CMK (cell line): ENCODE measurements around the gene TMEM117.
"Not testable (repeated sequence)": the region's sequence is repeated elsewhere in the genome, so short reads cannot be mapped to it uniquely, and the experiment has no call there.

Source experiments
- DNase-seq: peaks from one replicate; pipeline ENCODE4 v3.0.0-alpha.2; 2010; ENCODE audit warnings: low read depth

Gene TMEM117

DNA sequence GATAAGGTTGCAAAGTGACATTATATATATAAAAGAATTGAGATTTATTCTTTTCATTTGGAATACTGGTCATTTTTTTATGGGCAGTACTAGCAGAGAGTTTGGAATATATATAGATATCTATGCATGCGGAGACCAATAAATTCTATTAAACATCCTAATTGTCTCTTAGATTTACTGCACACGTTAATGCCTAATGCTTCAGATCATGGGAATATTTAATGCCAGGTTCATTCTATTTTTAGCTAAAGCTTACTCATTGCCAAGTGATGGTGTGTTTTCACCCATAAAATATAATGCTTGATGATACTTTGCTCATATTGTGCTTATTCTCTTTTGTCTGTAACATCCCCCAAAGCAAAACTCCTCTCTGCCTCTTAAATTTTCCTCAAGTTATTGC is 264.4 kb downstream of the TMEM117 start:
- no peak for DNase-seq

DNA sequence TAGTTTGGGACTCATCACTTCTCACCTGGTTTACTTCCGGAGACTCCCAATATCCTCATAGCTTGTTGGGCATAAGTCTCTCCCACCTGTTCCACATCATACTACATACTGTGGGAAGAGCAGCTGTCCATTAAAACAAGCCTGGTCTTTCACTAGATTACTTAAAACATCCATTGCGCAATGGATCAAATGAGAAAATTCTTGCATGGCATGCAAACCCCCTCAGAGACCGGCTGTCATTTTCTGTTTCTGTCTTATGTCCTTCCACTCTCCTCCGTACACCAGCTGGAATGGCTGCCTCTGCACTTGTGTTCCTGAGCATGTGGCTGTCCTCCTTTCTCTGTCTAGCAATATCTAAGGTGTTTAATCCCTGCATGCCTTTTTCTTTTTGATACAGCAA is 265.6 kb downstream of the TMEM117 start:
- no peak for DNase-seq

DNA sequence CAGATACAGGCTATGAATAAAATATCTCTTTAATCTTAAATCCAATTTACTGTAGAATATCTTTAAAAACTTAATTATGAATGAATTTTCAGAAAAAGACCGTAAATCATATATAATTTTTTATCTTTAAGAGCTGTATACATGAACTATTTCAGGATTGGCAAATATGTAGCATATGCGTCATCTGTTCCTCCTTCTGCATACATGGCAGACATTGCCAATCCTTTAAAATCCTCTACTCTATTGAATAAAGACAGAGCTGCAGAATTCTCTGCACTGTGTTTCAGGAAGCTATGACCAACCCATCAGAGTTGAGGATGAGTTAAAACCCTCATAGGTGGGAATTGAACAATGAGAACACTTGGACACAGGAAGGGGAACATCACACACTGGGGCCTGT is 279.0 kb downstream of the TMEM117 start:
- no peak for DNase-seq

DNA sequence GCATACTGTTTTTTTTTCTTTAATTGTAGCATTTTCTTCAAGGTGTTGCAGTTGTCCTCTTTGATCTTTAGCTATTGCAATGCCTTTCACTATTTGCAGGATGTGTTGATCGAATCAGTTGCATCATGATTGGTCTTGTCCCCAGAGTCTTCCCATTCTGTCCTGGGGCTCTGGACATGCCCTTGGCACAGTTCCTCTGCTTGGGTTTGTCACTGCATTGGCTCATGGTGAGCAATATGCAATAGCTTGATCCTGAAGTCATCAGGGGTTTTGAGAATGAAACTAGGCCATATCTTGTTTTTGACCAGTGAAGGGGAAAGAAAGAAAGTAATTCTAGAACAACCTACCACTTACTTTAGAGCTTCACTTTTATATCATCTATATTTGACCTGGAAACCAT is 281.5 kb downstream of the TMEM117 start:
- DNase-seq = no peak

DNA sequence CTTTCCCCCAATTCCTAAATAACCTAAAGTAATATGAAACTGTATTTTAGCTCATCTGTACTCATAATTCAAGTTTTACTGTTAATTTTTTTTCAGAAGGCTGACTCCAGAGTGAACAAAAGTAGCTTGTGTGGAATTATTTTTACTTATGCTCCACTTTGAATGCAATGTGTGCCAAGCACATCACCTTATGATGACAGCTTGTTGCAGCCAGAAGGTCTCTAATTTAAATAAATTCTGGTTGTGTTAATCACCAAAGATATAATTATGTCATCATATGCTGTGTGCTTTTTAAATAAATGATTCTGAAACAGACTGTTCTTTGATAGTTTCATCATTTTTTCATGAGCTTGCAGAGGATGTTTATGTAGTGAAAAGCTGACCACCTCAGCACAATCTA is 283.1 kb downstream of the TMEM117 start:
- DNase-seq = no peak

DNA sequence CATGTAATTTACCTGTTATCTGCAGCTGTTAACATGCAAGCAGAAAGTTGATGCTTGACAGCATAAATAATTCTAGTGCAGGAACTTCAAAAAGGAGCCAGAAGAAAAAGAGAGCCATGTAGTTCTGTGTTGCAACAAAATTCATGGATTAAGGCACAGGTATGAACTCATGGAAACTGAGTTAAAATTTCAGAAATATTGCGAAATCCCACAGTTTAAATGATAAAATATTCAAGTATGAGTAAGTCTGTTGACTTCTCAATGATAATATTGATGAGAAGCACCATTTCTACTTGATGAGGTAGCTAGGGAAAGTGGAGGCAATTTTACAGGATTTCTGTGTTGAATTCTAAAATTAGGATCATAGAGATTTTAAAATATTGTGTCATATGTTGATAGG is 290.9 kb downstream of the TMEM117 start:
- DNase-seq = no peak

DNA sequence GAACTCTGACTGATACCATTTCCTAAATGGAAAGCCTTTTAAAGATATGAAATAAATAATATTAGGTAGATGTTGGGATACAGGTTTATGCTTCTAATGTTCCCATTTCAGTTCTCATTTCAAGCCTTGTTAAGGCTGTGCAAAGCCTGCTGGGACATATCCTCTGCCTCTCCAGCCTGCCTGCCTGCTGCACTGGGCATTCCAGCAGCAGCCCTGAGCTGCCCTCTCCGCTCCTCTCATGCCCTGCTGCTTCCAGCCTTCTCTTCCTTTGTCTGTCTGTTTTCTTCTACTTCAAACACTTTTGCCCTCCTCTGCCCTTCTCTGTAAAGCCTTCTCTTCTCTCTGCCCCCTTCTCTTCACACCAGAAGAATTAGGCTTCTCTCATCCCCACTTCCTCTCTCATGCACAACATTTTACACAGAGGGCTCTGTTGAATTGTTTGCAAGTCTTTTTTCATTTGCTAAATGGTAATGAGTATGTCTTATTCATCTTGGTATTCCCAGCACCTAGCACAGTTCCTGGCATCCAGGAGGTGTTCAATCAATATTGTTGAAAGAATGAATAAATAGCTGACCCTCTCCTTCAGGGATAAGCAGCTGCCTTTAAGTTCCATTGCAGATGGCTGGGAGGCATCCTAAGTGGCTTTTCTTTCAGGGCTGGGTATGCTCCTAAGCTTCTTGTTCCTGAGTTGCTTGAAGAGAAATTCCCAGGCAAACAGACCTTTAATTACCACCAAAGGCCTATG is 292.3 kb downstream of the TMEM117 start:
- DNase-seq = no peak

DNA sequence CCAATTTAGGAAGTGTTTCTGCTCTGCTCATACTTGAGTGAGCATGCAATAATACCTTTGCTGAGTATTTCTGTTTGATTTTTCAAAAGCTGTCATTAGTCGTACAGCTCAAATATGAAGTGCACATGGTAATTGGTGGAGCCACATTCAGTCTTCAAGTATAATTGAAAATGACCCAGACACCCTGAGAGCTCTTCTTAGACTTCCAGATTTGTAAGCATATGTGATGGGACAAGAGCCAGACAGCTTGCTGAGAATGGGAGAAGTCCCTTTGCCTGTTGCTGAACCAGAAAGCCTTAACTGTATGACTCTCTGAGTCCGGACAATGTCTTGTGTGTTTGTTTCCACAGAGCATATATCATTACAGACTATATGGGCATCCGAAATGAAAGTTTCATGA is 307.3 kb downstream of the TMEM117 start:
- no peak for DNase-seq

DNA sequence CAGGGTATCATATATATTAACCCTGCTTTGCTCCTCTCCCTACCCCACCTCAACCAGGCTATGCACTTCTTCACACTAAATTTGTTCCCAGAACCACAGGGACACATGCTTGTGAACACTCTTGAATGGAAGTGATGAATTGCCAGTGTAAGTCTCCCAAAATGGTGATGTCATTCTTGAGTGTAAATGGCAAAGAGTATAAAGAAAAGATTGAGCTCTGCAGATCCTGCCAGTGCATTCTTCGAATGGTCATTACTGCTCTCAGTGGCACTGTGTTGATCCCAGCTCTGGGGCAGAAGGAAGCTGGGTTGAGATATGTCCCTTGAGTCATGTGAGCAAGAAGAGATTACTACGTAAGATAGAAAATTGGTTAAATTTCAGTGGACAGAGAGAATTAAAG is 313.1 kb downstream of the TMEM117 start:
- DNase-seq = no peak

DNA sequence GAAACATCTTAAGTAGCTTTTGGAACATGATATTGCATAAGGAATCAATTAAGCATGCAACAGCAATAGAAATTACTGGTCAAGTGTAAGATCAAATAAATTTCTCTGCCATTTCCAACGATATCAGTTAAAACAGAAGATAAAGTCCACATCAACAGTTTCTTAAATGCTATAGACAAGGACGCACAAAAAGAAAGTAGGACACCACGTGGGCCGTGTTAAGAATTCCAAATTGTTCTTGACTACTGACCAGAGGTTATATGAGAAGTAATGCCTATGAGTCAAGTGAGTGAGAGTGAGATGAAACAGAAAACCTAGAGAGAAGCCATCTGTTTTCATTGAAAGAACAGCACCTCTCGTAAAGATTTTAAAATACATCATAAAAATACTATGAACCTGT is 318.2 kb downstream of the TMEM117 start:
- no peak for DNase-seq

DNA sequence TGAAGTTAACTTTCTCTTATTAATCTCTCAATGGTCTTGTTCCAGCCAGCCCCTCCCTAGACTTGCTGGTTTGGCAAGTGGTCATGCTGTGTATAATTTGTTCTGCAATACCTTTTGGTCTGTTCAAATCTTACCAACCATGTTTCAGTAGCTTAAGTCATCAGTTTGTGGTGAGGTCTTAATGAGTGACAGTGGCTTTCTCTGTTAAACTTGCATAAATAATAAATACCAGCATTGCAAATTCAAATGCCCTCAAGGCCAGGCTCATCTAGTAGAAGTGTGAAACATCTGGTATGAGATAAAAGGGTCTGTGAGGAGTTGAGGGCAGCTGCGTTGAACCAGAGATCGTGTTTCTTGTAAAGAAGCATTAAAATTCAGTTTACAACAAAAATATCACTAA is 319.5 kb downstream of the TMEM117 start:
- no peak for DNase-seq

DNA sequence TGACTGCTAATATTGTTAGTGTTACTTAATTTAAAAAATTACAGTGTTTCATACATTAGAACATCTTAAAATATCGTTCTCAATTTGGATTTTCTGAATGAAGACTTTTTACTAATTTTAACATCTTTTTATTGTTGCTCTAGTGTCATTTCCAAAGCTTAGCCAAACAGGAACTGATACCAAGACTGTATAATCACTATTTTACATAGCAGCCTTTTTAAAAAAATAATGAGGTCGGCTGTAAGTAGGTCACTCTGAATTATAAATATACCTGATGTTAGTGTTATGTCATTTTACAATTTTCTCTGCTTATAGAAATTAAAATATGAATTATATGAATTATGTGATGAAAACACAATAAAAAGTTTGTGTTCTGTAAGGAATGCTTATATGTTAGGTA is 321.5 kb downstream of the TMEM117 start:
- no peak for DNase-seq

DNA sequence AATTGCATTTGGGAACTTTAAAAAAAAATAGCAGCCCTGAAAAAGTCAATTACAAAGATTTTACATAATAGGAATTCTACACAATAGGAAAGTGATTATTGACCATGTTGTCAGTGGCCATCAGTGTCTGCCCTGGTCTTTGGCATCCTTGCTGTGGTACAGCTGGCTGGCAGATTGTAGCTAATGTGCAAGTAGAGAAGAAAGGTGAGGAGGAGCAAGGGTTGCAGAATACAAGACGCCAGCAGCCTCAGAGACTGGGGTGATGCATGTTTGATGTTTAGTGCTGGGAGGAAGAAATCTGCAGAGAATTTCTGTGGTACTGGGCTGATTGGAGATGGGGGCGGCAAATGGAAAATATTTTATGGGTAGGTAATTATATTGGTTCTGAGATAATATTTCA is 322.9 kb downstream of the TMEM117 start:
- DNase-seq = no peak

DNA sequence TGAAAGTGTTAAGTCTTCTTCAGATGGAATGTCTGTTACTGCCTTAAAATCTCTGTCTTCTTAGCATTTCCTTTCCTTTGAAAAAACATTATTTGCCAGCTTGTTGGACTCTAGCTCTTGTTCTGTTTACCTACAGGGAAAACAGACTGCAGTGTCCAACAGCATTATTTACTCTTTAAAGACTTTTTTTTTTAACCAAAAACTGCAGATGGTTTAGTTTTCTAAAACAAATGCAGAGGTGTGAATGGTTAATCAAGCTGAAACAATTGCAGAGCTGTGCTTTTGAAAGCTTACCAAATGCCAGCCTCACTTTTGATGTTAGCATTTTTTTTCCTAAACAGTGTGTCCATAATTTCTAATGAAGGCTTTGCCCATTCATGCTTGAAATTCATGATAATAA is 323.3 kb downstream of the TMEM117 start:
- DNase-seq = no peak

DNA sequence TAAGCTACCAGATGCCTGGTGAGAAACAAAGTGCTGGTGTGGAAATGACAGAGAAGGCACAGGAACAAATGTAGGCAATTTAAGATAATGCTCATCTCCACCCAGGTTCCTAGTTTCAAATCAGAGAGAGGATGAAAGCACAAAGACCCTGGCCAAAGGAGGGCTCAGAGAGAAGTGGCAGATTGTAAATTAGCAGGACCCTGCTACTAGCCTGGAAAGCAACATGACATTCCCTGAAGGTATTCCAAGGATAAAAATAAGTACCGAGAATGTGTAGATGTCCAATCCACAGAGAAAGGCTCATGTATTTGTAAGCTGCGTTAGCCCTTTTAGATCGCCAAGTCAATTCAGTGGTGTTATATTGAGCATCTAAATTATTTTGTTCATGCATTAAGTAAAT is 324.0 kb downstream of the TMEM117 start:
- no peak for DNase-seq

DNA sequence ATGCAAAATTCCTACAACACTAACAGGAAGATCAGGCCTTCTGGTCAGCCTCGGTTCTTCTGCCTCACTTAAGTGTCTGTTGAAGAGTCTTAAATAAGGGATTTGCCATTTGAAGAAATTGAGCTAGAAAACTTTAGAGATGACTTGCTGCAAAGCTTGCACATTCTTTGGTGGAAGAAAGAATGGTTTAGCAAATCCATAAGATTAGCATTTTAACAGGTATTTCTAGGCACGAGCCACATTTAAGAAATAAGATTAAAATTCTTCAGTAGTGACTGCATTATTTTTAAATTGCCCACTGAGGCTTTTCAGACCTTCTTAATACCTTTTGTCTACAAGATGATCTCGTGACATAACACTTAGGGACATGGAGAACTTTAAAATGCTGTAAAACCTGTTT is 327.1 kb downstream of the TMEM117 start:
- DNase-seq = no peak

DNA sequence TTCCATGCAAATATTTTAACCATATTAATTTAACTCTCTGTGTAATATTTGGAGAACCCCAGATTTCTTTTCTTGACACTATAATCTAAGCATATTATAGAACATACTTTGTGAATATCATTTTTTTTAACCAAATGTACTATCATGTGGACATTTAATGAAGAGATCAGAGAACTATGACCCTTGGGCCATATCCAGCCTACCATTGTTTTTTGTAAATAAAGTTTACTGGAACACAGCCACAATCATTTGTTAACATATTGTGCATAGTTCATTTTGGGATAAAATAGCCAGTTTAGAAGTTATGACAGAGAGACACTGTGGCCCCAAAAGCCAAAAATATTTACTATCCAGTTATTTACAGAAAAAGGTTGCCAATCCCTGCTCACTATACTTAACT is 338.2 kb downstream of the TMEM117 start:
- no peak for DNase-seq

DNA sequence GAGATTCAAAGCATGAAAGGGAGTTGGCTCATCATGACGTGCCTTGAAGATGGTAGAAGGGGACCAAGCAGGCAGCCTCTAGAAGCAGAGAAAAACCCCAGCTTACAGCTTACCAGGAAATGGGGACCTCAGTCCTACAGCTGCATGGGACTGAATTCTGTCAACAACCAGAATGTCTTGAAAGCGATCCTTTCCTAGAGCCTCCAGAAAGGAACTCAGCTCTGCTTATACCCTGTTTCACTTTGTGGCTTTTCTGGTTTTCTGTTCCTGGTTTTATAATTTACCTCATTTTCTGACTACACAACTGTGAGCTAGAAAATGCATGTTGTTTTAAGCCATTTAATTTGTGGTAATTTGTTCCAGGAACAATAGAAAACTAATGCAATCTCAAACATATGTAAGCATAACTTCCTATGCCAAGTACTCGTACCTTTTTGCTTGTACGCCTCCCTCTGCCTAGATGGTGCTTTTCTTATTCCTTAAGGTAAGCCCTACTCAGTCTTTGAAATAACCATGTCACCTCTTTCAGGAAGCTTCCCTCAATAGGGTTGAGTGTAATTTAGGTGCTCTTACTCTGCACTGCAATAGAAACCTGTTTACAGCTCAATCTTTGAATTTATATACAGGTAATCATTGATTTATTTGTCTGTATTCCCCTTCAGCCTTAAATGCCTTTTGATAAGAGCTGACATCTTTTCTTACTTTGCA is 348.8 kb downstream of the TMEM117 start:
- no peak for DNase-seq

DNA sequence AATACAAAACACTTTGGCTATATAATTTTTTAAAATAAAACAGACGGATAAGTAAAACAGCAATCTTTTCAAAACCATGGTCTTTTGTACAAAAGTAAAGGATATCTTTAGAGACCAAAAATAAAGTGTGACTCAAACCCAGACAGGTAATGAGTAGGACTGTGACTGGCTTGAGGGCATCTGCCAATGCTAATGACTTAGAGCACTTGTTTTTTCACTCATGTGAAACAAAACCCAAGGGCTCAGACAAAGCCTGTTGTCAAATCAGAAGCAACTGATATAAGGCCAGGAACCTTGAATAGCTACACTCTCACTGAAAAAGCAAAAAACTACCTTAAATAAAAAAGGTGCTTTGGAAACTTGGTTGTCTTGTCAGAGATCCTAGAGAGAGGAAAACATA is 357.4 kb downstream of the TMEM117 start:
- DNase-seq = no peak

DNA sequence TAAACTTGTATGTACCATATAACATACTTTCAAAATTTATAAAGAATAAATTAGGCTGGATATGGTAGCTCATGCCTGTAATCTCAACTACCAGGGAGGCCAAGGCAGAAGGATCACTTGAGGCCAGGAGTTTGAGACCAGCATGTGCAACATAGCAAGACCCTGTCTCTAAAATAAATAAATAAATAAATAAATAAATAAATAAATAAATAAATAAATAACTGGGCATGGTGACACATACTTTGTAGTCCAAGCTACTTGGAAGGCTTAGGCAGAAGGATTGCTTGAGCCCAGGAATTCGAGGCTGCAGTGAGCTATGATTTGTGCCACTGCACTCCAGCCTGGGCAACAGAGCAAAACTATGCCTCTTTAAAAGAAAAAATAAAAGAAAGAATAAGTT is 359.8 kb downstream of the TMEM117 start:
- not testable (repeated sequence) for DNase-seq

DNA sequence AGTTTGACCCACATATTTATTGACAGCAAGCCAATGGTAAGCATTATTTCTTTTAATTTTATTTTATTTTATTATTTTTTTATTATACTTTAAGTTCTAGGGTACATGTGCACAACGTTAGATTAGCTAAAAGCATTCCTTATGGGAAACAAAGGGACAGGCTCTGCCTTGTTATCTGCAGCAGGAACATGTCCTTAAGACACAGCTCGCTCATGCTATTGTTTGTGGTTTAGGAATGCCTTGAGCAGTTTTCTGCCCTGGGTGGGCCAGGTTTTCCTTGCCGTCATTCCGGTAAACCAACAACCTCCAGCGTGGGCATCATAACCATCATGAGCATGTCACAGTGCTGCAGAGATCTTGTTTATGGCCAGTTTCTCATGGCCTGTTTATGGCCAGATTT is 370.2 kb downstream of the TMEM117 start:
- DNase-seq = no peak

DNA sequence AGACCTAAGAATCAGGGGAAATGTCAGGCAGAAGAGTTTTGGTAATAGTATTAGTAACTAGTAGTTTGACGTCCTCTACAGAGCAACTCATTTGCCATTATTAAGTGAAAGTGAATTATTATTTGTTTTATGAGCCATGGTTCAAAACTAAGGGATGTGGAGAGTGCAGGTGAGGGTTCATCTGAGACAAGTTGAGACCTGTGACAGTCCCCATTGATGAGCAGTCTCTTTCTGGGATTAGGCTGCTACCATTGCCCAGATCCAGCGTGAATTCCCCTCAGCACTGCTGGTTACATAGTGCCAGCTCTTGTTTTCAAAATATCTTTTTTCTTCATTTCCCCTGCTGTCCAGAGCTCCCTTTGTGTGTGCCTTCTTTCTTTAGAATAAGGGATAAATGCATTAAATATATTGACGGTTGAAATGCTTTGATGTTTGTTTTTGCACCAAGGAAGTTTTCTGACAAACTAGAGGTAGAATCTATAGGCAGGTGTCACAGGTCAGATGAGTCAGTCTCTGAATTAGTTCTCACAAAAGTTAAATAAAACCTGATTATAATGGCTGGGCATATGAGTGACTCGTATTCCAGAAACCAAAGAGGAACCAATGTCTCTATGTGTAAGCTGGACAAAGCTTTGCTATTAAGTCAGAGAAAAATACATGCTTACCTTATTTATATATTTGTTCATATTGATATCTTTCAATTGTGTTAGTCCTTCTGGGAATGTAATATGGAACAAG is 381.4 kb downstream of the TMEM117 start:
- no peak for DNase-seq

DNA sequence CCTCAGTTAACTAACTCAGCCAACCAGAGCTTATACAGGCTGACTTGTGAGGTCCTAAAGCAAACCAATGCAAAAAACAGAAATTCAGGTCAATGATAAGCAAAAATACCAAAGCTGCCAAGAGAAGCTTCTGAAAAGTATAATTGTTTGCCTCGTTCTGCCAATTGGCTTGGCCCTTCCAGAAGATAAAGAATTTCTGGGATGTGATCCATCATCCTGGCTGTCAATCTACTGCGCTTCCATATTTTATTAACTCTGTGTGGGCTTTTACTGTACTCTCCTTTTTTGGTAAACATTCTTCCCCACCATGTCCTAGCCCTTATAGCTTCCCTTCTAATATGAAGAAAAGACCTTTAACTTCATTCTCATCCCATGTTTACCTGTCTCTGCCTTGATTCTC is 387.9 kb downstream of the TMEM117 start:
- DNase-seq = no peak
